H9 (cell line): ENCODE measurements around the gene ADAMTS15. TPM values are rescaled to one million over a fixed set of nuclear protein-coding genes. Genes with fewer than 3 reads are reported as not detected.

Source experiments
- DNase-seq: peaks from one replicate; pipeline ENCODE4 v3.0.0-alpha.2; 2017
- H2AFZ ChIP-seq: one replicate; pipeline ENCODE4 v1.6.1; 2013; ENCODE audit warnings: mild to moderate bottlenecking, low read length, control low read depth, moderate library complexity
- H2AK5ac ChIP-seq: 2 replicates; pipeline ENCODE4 v1.6.1; 2013; ENCODE audit warnings: low read length, control low read depth, mixed read lengths; ENCODE audit not compliant: insufficient read length
- H2BK120ac ChIP-seq: one replicate; pipeline ENCODE4 v1.6.1; 2013; ENCODE audit warnings: low read depth, mild to moderate bottlenecking, low read length, control low read depth, inconsistent platforms; ENCODE audit not compliant: poor library complexity, severe bottlenecking
- H2BK12ac ChIP-seq: 2 replicates; pipeline ENCODE4 v1.6.1; 2013; ENCODE audit warnings: low read length, control low read depth, mixed read lengths, low read depth; ENCODE audit not compliant: insufficient read length
- H2BK15ac ChIP-seq: 2 replicates; pipeline ENCODE4 v1.6.1; 2013; ENCODE audit warnings: low read depth, low read length, control low read depth
- H2BK20ac ChIP-seq: one replicate; pipeline ENCODE4 v1.6.1; 2013; ENCODE audit warnings: low read depth, mild to moderate bottlenecking, low read length, control low read depth, inconsistent platforms; ENCODE audit not compliant: poor library complexity, severe bottlenecking
- H2BK5ac ChIP-seq: 2 replicates; pipeline ENCODE4 v1.6.1; 2013; ENCODE audit warnings: low read length, control low read depth, mixed read lengths; ENCODE audit not compliant: insufficient read length
- H3K14ac ChIP-seq: 2 replicates; pipeline ENCODE4 v1.6.1; 2013; ENCODE audit warnings: low read length, control low read depth; ENCODE audit not compliant: insufficient read depth
- H3K18ac ChIP-seq: 2 replicates; pipeline ENCODE4 v1.6.1; 2013; ENCODE audit warnings: low read depth, mild to moderate bottlenecking, mixed read lengths, low read length, control low read depth; ENCODE audit not compliant: insufficient read length
- H3K23ac ChIP-seq: 2 replicates; pipeline ENCODE4 v1.6.1; 2013; ENCODE audit warnings: low read length, control low read depth, mixed read lengths, low read depth; ENCODE audit not compliant: insufficient read length
- H3K23me2 ChIP-seq: 2 replicates; pipeline ENCODE4 v1.6.1; 2013; ENCODE audit warnings: low read depth, mild to moderate bottlenecking, mixed read lengths, low read length, control low read depth; ENCODE audit not compliant: insufficient read length, poor library complexity, severe bottlenecking
- H3K27ac ChIP-seq: 2 replicates; pipeline ENCODE4 v1.5.1; 2013; ENCODE audit warnings: low read length, control low read depth, mixed read lengths, low read depth; ENCODE audit not compliant: insufficient read length
- H3K27me3 ChIP-seq: 2 replicates; pipeline ENCODE4 v1.6.1; 2013; ENCODE audit warnings: low read length, control low read depth, inconsistent platforms; ENCODE audit not compliant: insufficient read depth
- H3K4ac ChIP-seq: 2 replicates; pipeline ENCODE4 v1.6.1; 2013; ENCODE audit warnings: low read depth, mild to moderate bottlenecking, control low read depth, inconsistent platforms, low read length, moderate library complexity
- H3K4me1 ChIP-seq: 2 replicates; pipeline ENCODE4 v1.6.1; 2013; ENCODE audit warnings: low read length, control low read depth, inconsistent platforms; ENCODE audit not compliant: insufficient read depth
- H3K4me2 ChIP-seq: 2 replicates; pipeline ENCODE4 v1.6.1; 2013; ENCODE audit warnings: low read length, control low read depth, mixed read lengths; ENCODE audit not compliant: insufficient read length, insufficient read depth
- H3K56ac ChIP-seq: 2 replicates; pipeline ENCODE4 v1.6.1; 2013; ENCODE audit warnings: low read depth, mild to moderate bottlenecking, mixed read lengths, low read length, control low read depth; ENCODE audit not compliant: insufficient read length
- H3K79me1 ChIP-seq: 2 replicates; pipeline ENCODE4 v1.6.1; 2013; ENCODE audit warnings: low read depth, mild to moderate bottlenecking, moderate library complexity, low read length, control low read depth, inconsistent platforms; ENCODE audit not compliant: insufficient read depth, poor library complexity, severe bottlenecking
- H3K79me2 ChIP-seq: 2 replicates; pipeline ENCODE4 v1.6.1; 2013; ENCODE audit warnings: low read length, control low read depth, inconsistent platforms; ENCODE audit not compliant: insufficient read depth
- H3K9ac ChIP-seq: 2 replicates; pipeline ENCODE4 v1.6.1; 2013; ENCODE audit warnings: low read length, control low read depth, mixed read lengths; ENCODE audit not compliant: insufficient read length; ENCODE audit errors: extremely low read depth
- H3K9me3 ChIP-seq: one replicate; pipeline ENCODE4 v1.6.1; 2013; ENCODE audit warnings: low read depth, low read length, inconsistent platforms; ENCODE audit not compliant: control insufficient read depth
- H3T11ph ChIP-seq: one replicate; pipeline ENCODE4 v1.6.1; 2013; ENCODE audit warnings: mild to moderate bottlenecking, low read length, control low read depth, inconsistent platforms
- H4K20me1 ChIP-seq: one replicate; pipeline ENCODE4 v1.6.1; 2013; ENCODE audit not compliant: control insufficient read depth, insufficient read length, insufficient read depth
- H4K5ac ChIP-seq: 2 replicates; pipeline ENCODE4 v1.6.1; 2013; ENCODE audit warnings: low read depth, mild to moderate bottlenecking, mixed read lengths, low read length, control low read depth; ENCODE audit not compliant: insufficient read length
- H4K8ac ChIP-seq: replicated peaks from 2 replicates; pipeline ENCODE4 v1.6.1; 2013; ENCODE audit warnings: low read length, control low read depth, mixed read lengths, low read depth; ENCODE audit not compliant: insufficient read length
- H4K91ac ChIP-seq: 2 replicates; pipeline ENCODE4 v1.6.1; 2013; ENCODE audit warnings: low read depth, mild to moderate bottlenecking, moderate library complexity, mixed read lengths, low read length, control low read depth; ENCODE audit not compliant: insufficient read length
- H3K27ac Mint-ChIP-seq, 3 experiments: 2 replicates in 2 of 3; 3 replicates in 1 of 3; pipeline ENCODE4 v1.8.0; 2020 to 2021; ENCODE audit warnings: mixed read lengths in 3 of 3, mild to moderate bottlenecking in 1 of 3, moderate library complexity in 1 of 3
- H3K27me3 Mint-ChIP-seq: 2 replicates; pipeline ENCODE4 v1.8.0; 2021; ENCODE audit warnings: low read depth, mild to moderate bottlenecking, moderate library complexity, mixed read lengths
- H3K36me3 Mint-ChIP-seq, 3 experiments: 2 replicates in 2 of 3; 3 replicates in 1 of 3; pipeline ENCODE4 v1.8.0; 2020 to 2021; ENCODE audit warnings: low read depth in 3 of 3, mixed read lengths in 3 of 3; ENCODE audit not compliant: insufficient read depth in 1 of 3
- H3K4me1 Mint-ChIP-seq, 2 experiments: 2 replicates each; pipeline ENCODE4 v1.8.0; 2020; ENCODE audit warnings: mixed read lengths in 2 of 2
- H3K4me3 Mint-ChIP-seq, 2 experiments: 2 replicates in 1 of 2; 3 replicates in 1 of 2; pipeline ENCODE4 v1.8.0; 2020 to 2021; ENCODE audit warnings: mild to moderate bottlenecking in 2 of 2, mixed read lengths in 2 of 2, moderate library complexity in 1 of 2
- H3K9me3 Mint-ChIP-seq, 2 experiments: 2 replicates in 1 of 2; 3 replicates in 1 of 2; pipeline ENCODE4 v1.8.0; 2020; ENCODE audit warnings: mild to moderate bottlenecking in 2 of 2, mixed read lengths in 2 of 2, moderate library complexity in 1 of 2
- WGBS: extraction: QIAGEN DNeasy Blood & Tissue Kit; methylation state at CpG from one replicate; pipeline ENCODE4 v1.1.7; 2013; ENCODE audit warnings: missing lambda C conversion rate, low lambda C conversion rate, mixed read lengths; ENCODE audit not compliant: insufficient read length; ENCODE audit errors: extremely low coverage; 5-methylcytosine and 5-hydroxymethylcytosine counted together
- total RNA-seq: library from RNA; stranded (reverse); gene quantifications from 2 replicates; pipeline ENCODE4 v1.2.1, GENCODE V29; 2021
- TF ChIP-seq, protein P1 (sequence below): fragments of 200-600 bp; sonication (generic); conservative IDR thresholded peaks from 3 replicates; pipeline ENCODE4 v1.8.0; 2021; ENCODE audit warnings: antibody characterized with exemption, mild to moderate bottlenecking

The ADAMTS15 gene
- total RNA-seq, 1 experiment from 2014 or later: 1.3 TPM

DNA sequence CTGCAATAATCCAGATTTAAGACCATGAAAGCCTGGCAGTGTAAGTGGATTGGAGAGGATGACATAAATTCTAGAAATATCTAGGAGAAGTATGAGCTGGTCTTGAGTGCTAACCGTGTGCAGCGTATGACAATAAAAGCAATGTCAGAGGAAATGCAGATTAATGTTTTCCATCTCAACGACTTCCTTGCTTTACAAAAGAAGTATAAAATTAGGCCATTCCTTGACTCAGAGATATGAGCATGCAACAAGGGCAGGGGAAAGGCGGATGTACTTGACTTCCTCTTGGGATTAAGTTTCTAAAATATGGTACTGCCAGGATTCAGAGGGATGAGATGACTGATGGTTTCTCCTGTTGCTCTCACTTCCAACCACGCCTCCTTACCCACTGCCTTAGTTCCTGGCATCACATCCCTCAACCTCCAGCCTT lies 32.3 kb downstream of the ADAMTS15 start:
- H2BK5ac ChIP-seq: no peak overlapping the region
- no peak overlapping the region for H3T11ph ChIP-seq
- Mint-ChIP-seq H3K4me3 (no peak overlapping the region), H3K27me3 (no peaks in the 10 kb centered on the region; the same call in 1 of the 2 replicates), H3K36me3 (peaks cover 0 to 4% (median 0%) of the 10 kb centered on the region in 3 experiments; a peak in 2 of 7 replicates), H3K9me3 (peaks cover 3 to 4% of the 10 kb centered on the region in 2 experiments; a peak in 4 of 5 replicates), H3K4me1 (peaks cover 3 to 4% of the 10 kb centered on the region in 2 experiments; a peak in 2 of 4 replicates), H3K27ac (no peak overlapping the region)
- no peak overlapping the region for H2BK120ac ChIP-seq
- no peaks in the 10 kb centered on the region for H3K9me3 ChIP-seq
- H4K20me1 ChIP-seq: no peaks in the 10 kb centered on the region
- no peak overlapping the region for H2BK12ac ChIP-seq
- TF ChIP-seq, protein P1, sequence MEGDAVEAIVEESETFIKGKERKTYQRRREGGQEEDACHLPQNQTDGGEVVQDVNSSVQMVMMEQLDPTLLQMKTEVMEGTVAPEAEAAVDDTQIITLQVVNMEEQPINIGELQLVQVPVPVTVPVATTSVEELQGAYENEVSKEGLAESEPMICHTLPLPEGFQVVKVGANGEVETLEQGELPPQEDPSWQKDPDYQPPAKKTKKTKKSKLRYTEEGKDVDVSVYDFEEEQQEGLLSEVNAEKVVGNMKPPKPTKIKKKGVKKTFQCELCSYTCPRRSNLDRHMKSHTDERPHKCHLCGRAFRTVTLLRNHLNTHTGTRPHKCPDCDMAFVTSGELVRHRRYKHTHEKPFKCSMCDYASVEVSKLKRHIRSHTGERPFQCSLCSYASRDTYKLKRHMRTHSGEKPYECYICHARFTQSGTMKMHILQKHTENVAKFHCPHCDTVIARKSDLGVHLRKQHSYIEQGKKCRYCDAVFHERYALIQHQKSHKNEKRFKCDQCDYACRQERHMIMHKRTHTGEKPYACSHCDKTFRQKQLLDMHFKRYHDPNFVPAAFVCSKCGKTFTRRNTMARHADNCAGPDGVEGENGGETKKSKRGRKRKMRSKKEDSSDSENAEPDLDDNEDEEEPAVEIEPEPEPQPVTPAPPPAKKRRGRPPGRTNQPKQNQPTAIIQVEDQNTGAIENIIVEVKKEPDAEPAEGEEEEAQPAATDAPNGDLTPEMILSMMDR: no peak
- no peak overlapping the region for H4K5ac ChIP-seq
- H3K23ac ChIP-seq: no peak overlapping the region
- H3K4me2 ChIP-seq: no peak overlapping the region
- H4K8ac ChIP-seq: no peak overlapping the region
- H2AK5ac ChIP-seq: no peak overlapping the region
- H3K14ac ChIP-seq: no peak overlapping the region
- peaks cover 2% of the 10 kb centered on the region for H3K79me2 ChIP-seq
- H3K79me1 ChIP-seq: no peaks in the 10 kb centered on the region
- no peak overlapping the region for H2BK15ac ChIP-seq
- H4K91ac ChIP-seq: no peak overlapping the region
- no peak overlapping the region for H3K27ac ChIP-seq
- no peak overlapping the region for H3K56ac ChIP-seq
- H3K23me2 ChIP-seq: no peaks in the 10 kb centered on the region
- no CpG with 5 or more reads among the region's 5 CpGs for WGBS
- DNase-seq: no peak
- H3K4ac ChIP-seq: no peak overlapping the region
- H2AFZ ChIP-seq: no peak overlapping the region
- H2BK20ac ChIP-seq: no peak overlapping the region
- H3K9ac ChIP-seq: no peak overlapping the region
- H3K27me3 ChIP-seq: no peaks in the 10 kb centered on the region
- H3K4me1 ChIP-seq: no peaks in the 10 kb centered on the region; the same call in 1 of the 2 replicates
- no peak overlapping the region for H3K18ac ChIP-seq
